G401.6 (cell line): ENCODE results near the gene DLGAP3.
"Not testable (repeated sequence)": the region's sequence is repeated elsewhere in the genome, so short reads cannot be mapped to it uniquely, and the experiment has no call there.

Source experiments
- FAIRE-seq: peaks from 2 replicates; lab custom pipeline; 2012; peaks lifted over from hg19 to GRCh38; lab: Jason Lieb, UNC

The DLGAP3 gene

GRCh38 chr1:34829250-34829649 is 100.2 kb downstream of the DLGAP3 start:
- FAIRE-seq = no peak

DNA sequence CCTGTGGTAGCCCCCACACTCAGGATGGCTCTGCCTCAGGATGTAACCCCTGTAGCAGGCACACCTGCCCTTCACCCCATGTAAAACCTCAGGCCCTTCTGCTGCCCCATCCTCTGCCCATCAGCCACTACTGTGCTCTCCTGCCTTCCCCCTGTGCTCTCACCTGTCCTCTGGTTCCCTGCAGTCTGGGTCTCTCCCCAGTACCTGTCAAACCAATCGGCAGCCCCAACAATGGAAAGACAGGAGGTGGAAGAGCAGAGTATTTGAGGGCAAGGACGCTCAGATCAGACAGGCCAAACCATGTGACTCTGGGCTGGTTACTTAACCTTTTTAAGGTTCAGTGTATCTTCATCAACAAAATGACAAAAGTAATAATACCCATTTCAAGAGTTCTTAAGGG is 100.8 kb downstream of the DLGAP3 start:
- FAIRE-seq = no peak

DNA sequence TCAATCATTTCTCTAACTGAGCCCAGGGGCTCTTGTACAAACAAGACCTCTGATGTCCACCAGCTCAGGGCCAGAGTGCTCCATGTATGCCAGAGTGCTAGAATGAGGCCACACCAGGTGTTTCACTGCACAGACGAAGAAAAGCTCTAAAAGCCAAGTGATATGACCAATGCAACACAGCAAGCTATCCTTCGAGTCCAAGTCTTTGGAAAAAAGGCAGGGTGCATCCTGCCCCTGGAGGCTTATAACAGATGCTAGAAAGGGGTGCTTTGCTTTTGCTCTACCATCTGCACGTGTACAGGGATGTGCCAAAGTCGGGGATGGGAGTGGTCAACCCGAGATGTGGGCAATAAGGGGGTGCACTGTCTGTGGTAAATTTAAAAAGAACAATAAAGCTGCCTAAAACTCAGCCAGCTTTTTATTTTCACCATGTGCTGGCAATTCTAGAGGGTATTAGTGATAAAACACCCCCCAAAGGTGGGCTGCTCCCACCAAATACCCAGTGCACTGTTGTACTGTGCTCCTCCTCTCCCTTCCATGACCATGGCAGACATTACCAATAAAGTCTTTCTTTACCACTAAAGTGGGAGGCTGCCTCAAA is 102.0 kb downstream of the DLGAP3 start:
- FAIRE-seq = no peak

GRCh38 chr1:34825455-34826091 is 103.9 kb downstream of the DLGAP3 start:
- FAIRE-seq = no peak

GRCh38 chr1:34824817-34825454 is 104.5 kb downstream of the DLGAP3 start:
- no peak for FAIRE-seq

- no peak for FAIRE-seq
These were observed 107.2 kb downstream of the DLGAP3 start for GRCh38 chr1:34822202-34822601.

- FAIRE-seq = not testable (repeated sequence)
These were observed 110.6 kb downstream of the DLGAP3 start for GRCh38 chr1:34818862-34819261.

DNA sequence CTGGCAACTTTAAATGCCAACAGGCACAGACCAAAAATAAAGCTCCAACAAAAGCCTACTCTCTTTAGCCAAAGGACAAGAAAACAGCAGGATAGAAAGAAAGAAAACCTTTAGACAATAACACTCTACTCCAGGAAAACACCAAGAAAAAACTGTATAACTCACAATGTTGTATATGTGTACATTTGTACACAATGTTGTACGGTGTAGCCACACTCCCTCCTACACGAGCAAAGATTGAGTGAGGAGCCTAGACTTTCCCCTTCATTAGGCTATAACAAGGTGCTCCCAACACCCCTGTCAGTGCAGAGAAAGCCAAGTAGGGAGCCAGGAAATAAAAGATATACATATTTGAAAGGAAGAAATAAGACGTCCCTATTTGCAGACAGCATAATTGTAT is 112.7 kb downstream of the DLGAP3 start:
- no peak for FAIRE-seq

GRCh38 chr1:34816332-34816731 is 113.1 kb downstream of the DLGAP3 start:
- no peak for FAIRE-seq
